ENCODE data around the gene GRIN1. TPM values are rescaled to one million over a fixed set of nuclear protein-coding genes. Genes with fewer than 3 reads are reported as not detected.

The GRIN1 gene
- total and polyA plus RNA-seq, 2 of the 8 experiments (the other 6 are each of a cell fraction or from before 2014, with no cell fraction given): 0.48 to 2.1 TPM

- TF ChIP-seq CHD7 (IDR thresholded peaks at IDR 0.05; ENCODE audit: insufficient replicate concordance, low read length) (no peak), KDM5A (IDR thresholded peaks at IDR 0.05; ENCODE audit: low read length) (no peak), FOSL1 (IDR thresholded peaks at IDR 0.05; ENCODE audit: insufficient read depth, low read depth, low read length) (no peak), NANOG (IDR thresholded peaks at IDR 0.05; ENCODE audit: insufficient read depth, low read depth, low read length, poor library complexity, severe bottlenecking) (no peak), ATF2 (IDR thresholded peaks at IDR 0.05; ENCODE audit: low read length) (no peak), CTCF (IDR thresholded peaks at IDR 0.05; ENCODE audit: control extremely low read depth in 1 of 3, insufficient read depth in 1 of 3, low read depth in 1 of 3, low read length in 3 of 3) (no peak), SP4 (IDR thresholded peaks at IDR 0.05; ENCODE audit: low read length) (no peak)
Observed at GRCh38 chr9:137114220-137114612, 24.7 kb upstream of the GRIN1 start (continued).

All from H1 (cell line).